GM12873 (cell line): ENCODE data around the gene ECE1.

Experiments used
- CTCF ChIP-seq: IDR thresholded peaks from 2 replicates; pipeline ENCODE4 v1.5.1; 2012; ENCODE audit warnings: low read depth, mild to moderate bottlenecking, moderate library complexity, low read length, control low read depth; ENCODE audit not compliant: insufficient read depth; ENCODE audit errors: missing control alignments

The ECE1 gene

DNA sequence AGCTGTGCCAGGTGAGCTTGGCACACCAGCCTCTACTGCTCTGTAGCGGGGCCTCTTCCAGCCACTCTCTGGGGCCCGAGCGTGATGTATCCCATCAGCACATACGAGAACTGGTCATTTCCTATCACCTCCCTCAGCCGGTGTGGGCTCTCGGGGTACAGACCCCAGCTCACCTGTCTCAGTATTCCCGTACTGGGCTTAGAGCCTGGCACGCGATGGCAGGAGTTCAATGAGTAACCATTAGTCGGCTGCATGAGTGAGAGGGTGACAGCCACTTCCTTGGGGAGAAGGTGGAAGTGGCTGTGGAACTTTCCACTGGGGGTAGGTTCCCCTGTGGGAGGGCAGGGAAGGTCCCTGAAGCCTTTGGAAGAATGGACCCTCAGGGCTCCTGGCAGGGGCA, 46.1 kb downstream of the ECE1 start:
- TF ChIP-seq CTCF, result no peak

GRCh38 chr1:21242846-21243245, 47.4 kb downstream of the ECE1 start:
- TF ChIP-seq CTCF, result no peak

DNA sequence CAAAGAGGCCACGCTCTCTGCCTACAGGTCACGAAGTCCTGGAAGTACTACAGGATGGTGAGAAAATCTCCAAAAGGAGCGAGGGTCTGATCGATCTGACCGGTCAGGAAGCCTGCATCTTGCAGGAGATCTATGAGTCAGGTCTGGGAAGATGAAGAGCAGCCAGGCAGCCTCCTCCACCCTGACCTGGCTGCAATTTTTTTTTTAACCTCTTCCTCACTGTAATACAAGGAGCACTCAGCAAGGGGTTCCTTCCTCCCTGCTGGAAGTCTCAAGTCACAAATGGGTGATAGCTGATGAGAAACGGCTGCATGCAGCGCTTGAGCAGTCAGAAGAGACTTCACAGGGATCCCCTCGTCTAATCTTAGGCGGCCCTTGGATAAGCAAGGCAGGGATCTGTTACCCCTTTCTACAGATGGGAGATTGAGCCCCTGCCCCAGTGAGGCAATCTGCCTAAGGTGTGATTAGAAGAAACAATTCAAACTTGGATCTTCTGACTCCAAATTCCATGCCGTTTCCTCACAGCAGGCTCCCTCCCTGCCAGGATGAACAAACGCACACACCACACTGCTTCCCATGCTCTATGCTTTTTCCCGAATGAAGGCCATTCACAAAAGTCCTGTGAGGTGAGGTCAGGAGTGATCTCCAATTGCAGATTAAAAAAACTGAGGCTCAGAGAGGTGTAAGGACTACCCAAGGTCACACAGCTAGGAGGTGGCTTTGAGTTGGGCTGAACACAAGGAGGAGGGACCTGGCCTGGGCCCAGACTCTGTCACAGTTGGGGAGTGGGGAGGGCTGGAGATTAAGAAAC, 48.3 kb downstream of the ECE1 start:
- TF ChIP-seq CTCF, result no peak

DNA sequence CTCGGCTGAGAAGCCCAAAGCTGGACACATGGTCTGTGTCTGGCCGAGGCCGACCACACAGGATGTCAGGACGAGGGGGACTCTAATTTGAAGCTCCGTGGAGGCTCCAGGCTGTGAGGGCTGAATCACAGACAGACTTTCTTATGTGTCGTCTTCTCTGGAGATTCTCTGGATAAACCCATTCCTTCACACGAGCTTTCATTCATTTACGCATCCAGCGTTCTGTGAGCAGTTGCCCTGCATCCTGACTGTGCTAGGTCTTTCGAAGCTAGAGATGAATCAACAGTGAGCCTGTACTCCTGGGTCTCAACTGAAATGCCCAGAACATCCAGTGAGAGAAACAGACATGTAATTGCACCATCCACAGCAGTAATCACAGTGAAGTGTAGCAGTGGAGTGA, 49.6 kb downstream of the ECE1 start:
- no peak for TF ChIP-seq CTCF

DNA sequence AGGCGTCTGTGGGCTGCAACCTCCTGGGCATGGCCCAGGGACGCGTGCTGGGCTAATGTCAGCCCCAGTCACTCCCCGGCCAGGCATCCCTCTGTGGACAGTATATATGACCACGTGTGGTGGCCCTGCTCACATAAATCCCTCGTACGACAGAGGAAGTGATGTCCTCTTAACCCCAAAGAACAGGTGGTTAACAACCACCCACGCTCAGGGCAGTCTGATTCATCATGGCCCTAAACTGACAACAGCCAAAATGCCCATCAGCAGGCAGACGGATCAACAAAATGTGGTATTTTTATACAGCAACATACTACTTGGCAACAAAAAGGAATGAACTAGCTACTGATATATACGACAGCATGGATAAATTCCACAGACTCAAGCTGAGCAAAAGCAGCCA, 51.0 kb downstream of the ECE1 start:
- no peak for TF ChIP-seq CTCF

DNA sequence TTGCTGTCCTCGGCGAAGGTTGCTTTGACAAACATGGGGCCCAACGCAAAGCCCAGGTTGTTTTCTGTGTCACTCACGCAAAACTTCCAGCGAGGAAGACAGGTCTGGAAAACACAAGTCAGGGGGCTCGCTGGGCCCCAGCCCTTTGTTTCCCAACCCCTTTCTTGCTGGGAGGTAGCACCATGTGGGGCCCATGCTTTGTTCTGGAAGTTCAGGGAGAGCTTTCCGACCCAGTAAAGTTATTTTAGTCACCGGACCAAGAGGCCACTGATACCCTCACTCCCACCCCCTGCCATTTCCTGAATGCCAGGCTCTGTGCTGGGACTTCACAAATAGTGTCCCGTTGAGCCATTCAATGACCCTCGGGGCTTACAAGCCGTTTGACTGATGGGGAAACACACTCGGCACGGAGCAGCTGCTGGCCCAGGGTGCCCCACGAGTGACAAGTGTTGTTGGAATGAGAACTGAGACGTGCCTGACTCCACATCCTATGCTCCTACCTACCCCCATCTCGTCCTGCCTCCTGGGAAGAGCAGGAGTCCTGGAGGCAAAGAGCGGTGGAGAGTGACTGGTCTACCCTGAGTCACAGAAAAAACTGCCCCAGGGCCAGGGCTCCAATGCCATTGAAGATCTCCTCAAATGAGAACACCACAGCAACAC, 52.0 kb downstream of the ECE1 start:
- TF ChIP-seq CTCF, result no peak

- no peak for TF ChIP-seq CTCF
These were observed 52.7 kb downstream of the ECE1 start for GRCh38 chr1:21237446-21238088.
